IPS-18c (cell line): Measurements from ENCODE around the gene ZSCAN5B.
A peak's percentile ranks its signal among the peaks of the same experiment; 100 is the strongest.
"Not testable (repeated sequence)": the region's sequence is repeated elsewhere in the genome, so short reads cannot be mapped to it uniquely, and the experiment has no call there.

Experiments
- H3K4me3 ChIP-seq: 2 replicates; pipeline ENCODE4 v1.7.0; 2013; ENCODE audit warnings: low read depth, mild to moderate bottlenecking, low read length, moderate library complexity; ENCODE audit not compliant: insufficient read depth
- H3K9me3 ChIP-seq: one replicate; pipeline ENCODE4 v1.6.1; 2013; ENCODE audit warnings: mild to moderate bottlenecking, low read length, moderate library complexity; ENCODE audit not compliant: control insufficient read depth, insufficient read depth

ZSCAN5B gene

GRCh38 chr19:56155124-56155687 is 42.4 kb downstream of the ZSCAN5B start:
- no peaks in the 10 kb centered on the region for H3K9me3 ChIP-seq
- H3K4me3 ChIP-seq, result no peak overlapping the region

- H3K4me3 ChIP-seq, result no peak overlapping the region
- H3K9me3 ChIP-seq, result no peaks in the 10 kb centered on the region
Observed at GRCh38 chr19:56153507-56153906, 44.1 kb downstream of the ZSCAN5B start.

- no peaks in the 10 kb centered on the region for H3K9me3 ChIP-seq
- no peak overlapping the region for H3K4me3 ChIP-seq
Observed at GRCh38 chr19:56152644-56153043, 44.9 kb downstream of the ZSCAN5B start.

GRCh38 chr19:56150358-56150757 is 47.2 kb downstream of the ZSCAN5B start:
- no peaks in the 10 kb centered on the region for H3K9me3 ChIP-seq
- no peak overlapping the region for H3K4me3 ChIP-seq

GRCh38 chr19:56149656-56150038 is 47.9 kb downstream of the ZSCAN5B start:
- Histone ChIP-seq H3K9me3 (no peaks in the 10 kb centered on the region), H3K4me3 (no peak overlapping the region)

GRCh38 chr19:56148955-56149655 is 48.5 kb downstream of the ZSCAN5B start:
- H3K4me3 ChIP-seq, H3K9me3 ChIP-seq: not testable (repeated sequence)

- Histone ChIP-seq H3K9me3 (no peaks in the 10 kb centered on the region), H3K4me3 (no peak overlapping the region)
Observed at GRCh38 chr19:56148096-56148495, 49.5 kb downstream of the ZSCAN5B start.

GRCh38 chr19:56147307-56147706 is 50.3 kb downstream of the ZSCAN5B start:
- no peaks in the 10 kb centered on the region for H3K9me3 ChIP-seq
- H3K4me3 ChIP-seq, result no peak overlapping the region

GRCh38 chr19:56146904-56147303 is 50.7 kb downstream of the ZSCAN5B start:
- no peak overlapping the region for H3K4me3 ChIP-seq

GRCh38 chr19:56145698-56146097 is 51.9 kb downstream of the ZSCAN5B start:
- Histone ChIP-seq H3K9me3 (no peaks in the 10 kb centered on the region), H3K4me3 (no peak overlapping the region)

More at GRCh38 chr19:56146904-56147303, 50.7 kb downstream of the ZSCAN5B start:
- H3K9me3 ChIP-seq, result no peaks in the 10 kb centered on the region

GRCh38 chr19:56144831-56145230 is 52.8 kb downstream of the ZSCAN5B start:
- no peak overlapping the region for H3K4me3 ChIP-seq
- no peaks in the 10 kb centered on the region for H3K9me3 ChIP-seq

- Histone ChIP-seq H3K4me3 (no peak overlapping the region), H3K9me3 (peaks cover 2% of the 10 kb centered on the region)
Observed at GRCh38 chr19:56144376-56144775, 53.2 kb downstream of the ZSCAN5B start.

- H3K9me3 ChIP-seq, result peaks cover 2% of the 10 kb centered on the region
- H3K4me3 ChIP-seq, result no peak overlapping the region
Observed at GRCh38 chr19:56142897-56143434, 54.6 kb downstream of the ZSCAN5B start.

GRCh38 chr19:56142087-56142787 is 55.3 kb downstream of the ZSCAN5B start:
- H3K4me3 ChIP-seq, result peak overlapping the region; percentile 67; the same call in 1 of the 2 replicates

GRCh38 chr19:56141417-56141993 is 56.1 kb downstream of the ZSCAN5B start:
- Histone ChIP-seq H3K4me3 (peak overlapping the region; percentile 67), H3K9me3 (peaks cover 2% of the 10 kb centered on the region)

More at GRCh38 chr19:56142087-56142787, 55.3 kb downstream of the ZSCAN5B start:
- peaks cover 2% of the 10 kb centered on the region for H3K9me3 ChIP-seq

GRCh38 chr19:56140583-56141416 is 56.8 kb downstream of the ZSCAN5B start, which contains the start of gene ZNF444:
ZNF444 (plus strand) TSS chr19:56141287; CDS start chr19:56146912, 5,625 bp downstream.
- Histone ChIP-seq H3K4me3 (peak within 1 kb of the TSS; percentile 67), H3K9me3 (peaks cover 2% of the 10 kb centered on the region)
